ENCODE measurements around the gene SLC35E3.
"Not testable (repeated sequence)": the region's sequence is repeated elsewhere in the genome, so short reads cannot be mapped to it uniquely, and the experiment has no call there.

The SLC35E3 gene

DNA sequence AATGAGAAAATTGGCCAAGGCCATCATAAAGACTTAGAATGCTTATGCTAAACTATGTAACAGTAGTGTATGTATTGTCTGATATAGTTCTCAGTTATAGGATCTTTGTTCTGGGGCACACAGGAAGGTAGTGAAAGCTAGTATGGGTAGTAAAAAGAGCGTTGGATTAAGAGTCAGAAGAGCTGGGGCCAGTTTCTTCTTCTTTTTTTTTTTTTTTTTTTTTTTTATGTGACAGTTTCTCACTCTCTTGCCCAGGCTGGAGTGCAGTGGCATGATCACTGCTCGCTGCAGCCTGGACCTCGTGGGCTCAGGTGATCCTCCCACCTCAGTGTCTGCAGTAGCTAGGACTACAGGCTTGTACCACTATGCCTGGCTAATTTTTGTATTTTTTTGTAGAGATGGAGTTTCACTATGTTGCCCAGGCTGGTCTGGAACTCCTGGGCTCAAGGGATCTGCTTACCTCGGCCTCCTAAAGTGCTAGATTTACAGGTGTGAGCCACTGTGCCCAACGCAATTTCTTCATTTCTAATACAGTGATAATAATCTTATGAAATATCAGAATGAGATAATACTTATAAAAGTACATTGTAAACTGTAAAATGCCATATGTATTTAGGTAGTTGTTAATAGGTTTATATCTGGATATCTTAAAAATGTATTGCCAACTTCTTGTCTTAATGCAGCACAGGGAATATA is 69.4 kb downstream of the SLC35E3 start:
- DNase-seq: no peak

DNA sequence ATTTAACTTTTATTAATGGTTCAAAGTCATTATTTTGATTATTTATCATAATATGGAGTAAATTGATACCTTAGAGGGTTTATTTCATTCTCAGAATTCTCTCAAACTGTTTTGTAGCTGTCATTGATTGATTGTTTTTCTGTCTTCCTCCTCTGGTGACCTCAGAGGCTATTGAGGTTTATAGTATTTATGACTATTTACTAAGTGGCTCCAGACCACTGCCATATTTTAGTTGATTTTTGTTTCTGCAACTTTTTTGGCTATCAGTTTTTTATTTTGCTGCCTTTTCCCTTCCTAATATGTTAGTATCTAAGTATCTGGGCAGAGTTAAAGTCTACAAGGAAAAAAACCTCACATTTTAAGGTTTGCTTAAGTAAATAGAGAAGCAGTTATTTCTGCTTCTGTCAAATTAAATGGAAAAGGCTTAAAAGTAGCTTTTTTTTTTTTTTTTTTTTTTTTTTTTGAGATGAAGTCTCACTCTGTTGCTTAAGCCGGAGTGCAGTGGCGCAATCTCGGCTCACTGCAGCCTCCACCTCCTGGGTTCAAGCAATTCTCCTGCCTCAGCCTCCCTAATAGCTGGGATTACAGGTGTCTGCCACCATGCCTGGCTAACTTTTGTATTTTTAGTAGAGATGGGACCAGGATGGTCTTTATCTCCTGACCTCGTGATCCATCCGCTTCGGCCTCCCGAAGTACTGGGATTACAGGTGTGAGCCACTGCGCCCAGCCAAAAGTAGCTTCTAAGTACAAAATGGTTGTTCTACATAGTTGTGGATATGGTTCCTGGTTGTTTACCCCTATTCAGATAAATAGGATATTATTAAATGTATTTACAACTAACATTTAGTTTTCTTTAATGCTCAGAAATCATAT is 70.2 kb downstream of the SLC35E3 start:
- DNase-seq: no peak

DNA sequence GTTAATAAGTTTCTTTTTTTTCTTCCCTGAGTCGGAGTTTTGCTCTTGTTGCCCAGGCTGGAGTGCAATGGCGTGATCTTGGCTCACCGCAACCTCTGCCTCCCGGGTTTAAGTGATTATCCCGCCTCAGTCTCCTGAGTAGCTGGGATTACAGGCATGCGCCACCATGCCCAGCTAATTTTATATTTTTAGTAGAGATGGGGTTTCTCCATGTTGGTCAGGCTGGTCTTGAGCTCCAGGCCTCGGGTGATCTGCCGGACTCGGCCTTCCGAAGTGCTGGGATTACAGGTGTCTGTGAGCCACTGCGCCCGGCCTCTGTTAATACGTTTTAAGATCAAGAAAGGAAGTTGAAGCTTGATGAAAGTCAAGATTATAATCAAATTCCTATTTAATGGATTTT is 73.5 kb downstream of the SLC35E3 start:
- not testable (repeated sequence) for DNase-seq

DNA sequence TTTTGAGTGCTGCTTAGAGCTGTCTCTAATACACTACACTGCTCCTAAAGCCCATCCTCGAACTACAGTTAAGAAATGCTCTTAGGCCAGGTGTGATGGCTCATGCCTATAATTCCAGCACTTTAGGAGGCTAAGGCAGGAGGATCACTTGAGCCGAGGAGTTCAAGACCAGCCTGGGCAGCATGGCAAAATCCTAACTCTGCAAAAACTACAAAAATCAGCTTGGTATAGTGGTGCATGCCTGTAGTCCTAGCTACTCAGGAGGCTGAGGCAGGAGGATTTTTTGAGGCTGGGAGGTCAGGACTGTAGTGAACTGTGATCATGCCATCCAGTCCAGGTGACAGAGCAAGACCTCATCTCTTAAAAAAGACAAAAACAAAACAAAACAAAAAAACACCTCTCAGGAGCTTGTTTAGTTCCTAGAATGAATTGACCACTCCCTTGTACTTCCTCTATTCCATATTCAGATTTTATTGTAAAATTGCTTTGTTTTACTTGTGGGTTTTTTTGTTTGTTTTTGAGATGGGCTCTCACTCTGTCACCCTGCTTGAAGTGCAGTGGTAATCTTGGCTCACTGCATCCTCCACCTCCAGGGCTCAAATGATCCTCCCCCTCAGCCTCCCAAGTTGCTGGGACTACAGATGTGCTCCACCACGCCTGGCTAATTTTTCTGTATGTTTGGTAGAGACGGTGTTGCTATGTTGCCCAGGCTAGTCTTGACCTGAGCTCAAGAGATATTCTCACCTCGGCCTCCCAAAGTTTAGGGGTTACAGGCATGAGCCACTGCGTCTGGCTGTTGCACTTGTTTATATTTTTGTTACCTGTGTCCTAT is 75.6 kb downstream of the SLC35E3 start:
- no peak for DNase-seq

DNA sequence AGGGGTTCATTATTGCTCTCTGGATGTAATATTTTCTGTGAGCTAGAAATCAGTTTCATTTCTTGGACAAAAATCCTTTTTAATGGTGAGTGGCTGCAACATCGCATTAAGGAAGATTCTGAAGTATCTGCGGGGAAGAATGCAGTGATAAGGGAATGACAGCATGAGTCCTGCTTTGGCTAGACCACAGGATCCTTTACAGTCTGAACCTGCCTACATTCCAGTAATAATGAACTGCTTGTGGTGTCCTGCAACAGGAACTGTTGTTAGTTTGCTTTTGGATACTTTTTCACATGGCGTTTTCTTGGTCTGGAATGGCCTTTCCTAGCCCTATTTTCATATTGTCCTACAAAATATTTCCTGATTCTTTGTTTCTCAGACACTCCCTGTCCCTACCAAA is 77.7 kb downstream of the SLC35E3 start:
- no peak for DNase-seq

DNA sequence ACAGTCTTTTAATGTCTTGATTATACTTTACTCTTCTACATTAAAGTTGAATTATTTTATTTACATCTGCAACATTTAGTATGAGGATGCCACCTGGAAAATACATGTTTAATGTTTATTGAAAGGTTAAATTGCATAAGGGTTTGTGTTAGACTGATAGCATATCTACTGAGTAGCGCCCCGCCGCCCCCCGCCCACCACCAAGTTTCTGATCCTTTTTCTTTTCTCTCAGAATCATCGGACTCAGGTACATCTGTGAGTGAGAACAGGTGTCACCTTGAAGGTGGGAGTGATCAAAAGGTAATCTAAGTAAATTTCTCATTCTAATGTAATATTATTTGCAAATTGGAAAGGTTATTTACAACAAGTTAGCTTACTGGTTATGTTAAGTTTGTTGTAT is 78.2 kb downstream of the SLC35E3 start:
- no peak for DNase-seq

DNA sequence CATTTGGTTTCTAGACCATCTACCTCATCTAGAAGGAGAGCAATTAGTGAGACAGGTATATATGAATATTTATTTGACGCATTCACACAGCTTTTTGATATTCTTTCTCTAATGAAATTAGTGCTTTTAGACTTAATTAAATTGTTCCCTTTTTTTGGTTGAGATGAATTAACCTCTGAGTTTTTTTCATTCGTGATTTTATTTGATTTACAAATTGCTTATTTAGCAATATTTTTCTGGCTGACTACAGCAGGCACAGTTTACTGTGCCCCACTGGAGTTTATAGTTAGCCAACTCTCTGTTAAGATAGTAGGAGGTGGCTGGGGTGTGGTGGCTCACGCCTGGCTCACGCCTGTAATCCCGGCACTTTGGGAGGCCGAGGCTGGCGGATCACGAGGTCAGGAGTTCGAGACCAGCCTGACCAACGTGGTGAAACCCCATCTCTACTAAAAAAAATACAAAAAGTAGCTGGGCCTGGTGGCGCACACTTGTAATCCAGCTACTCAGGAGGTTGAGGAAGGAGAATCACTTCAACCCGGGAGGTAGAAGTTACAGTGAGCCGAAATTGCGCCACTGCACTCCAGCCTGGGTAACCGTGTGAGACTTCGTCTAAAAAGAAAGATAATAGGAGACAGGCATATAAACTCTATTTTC is 78.7 kb downstream of the SLC35E3 start:
- DNase-seq: no peak

DNA sequence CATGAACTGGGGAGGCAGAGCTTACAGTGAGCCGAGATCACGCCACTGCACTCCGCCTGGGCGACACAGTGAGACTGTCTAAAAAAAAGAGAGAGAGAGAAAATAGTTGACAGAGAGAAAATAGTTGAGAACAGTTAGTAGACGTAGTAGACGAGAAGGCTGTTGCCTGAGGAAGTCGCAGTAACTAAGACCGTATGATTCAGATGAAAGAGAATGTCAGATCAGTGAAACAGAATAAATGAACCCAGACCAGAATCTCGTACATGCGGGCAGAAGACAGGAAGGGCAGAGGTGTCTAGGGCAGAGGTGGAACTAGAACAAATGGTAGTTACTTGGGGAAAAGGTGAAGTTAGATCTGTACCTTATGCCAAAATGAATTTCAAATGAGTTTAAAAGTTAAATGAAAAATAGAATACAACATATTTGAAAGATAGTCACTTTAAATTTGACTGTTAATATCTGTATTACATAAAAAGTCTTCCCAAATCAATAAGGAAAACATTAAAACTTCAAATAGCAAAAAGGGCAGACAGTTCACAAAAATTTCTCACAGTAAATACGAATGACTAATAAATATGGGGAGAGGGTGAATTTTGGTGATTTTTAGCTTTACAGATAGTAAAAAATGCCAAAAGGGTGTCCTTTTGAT is 79.7 kb downstream of the SLC35E3 start:
- no peak for DNase-seq

DNA sequence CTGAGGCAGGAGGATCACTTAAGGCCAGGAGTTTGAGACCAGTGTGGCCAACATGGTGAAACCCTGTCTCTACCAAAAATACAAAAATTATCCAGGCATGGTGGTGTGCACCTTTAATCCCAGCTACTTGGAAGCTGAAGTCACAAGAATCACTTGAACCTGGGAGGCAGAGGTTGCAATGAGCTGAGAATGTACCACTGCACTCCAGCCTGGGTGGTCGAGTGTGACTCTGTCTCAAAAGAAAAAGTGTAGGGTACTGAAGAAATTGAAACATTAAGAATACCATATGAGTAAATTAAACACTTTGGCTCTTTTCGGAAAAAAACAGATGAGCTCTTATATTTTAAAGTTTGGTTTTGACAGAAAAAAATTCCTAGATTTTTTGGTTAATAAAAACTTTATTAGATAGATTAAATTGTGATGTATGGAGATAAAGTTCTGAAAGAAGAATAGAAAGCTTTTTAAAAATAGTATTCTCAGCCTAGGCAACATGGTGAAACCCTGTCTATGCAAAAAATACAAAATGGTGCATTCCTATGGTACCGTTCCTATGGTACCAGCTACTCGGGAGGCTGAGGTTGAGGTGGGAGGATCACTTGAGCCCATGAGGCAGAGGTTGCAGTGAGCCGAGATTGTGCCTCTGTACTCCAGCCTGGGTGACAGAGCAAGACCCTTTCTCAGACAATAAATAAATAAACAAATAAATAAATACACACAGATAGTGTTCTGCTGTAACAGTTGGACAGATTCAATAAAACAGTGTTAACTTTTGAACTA is 82.1 kb downstream of the SLC35E3 start:
- DNase-seq: no peak

DNA sequence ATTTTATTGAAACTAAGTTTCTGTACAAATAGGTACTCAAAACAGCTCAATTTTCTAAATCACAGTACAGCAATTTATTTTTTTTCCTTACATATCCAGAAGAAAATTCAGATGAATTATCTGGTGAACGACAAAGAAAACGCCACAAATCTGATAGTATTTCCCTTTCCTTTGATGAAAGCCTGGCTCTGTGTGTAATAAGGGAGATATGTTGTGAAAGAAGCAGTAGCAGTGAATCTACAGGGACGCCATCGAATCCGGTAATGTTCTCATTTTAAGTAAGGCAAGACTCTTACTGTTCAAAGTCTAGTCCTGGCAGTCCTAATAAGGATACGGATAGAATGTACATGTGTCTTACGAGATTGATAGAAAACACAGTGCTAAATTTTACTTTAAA is 82.7 kb downstream of the SLC35E3 start:
- no peak for DNase-seq
